Chondrocyte (in vitro differentiated cells): ENCODE results near the gene ATOX1. TPM values are rescaled to one million over a fixed set of nuclear protein-coding genes. Genes with fewer than 3 reads are reported as not detected.
A peak's percentile ranks its signal among the peaks of the same experiment; 100 is the strongest.

ENCODE experiments used
- DNase-seq: peaks from one replicate; pipeline ENCODE4 v3.0.0; 2021; ENCODE audit warnings: mixed read lengths, low spot score
- H3K27ac Mint-ChIP-seq: one replicate; pipeline ENCODE4 v1.8.0; 2021; ENCODE audit warnings: mild to moderate bottlenecking, moderate library complexity, mixed read lengths; ENCODE audit not compliant: unreplicated experiment
- H3K27me3 Mint-ChIP-seq: 2 replicates; pipeline ENCODE4 v1.8.0; 2021; ENCODE audit warnings: low read depth, mixed read lengths
- H3K36me3 Mint-ChIP-seq: 2 replicates; pipeline ENCODE4 v1.8.0; 2021; ENCODE audit warnings: low read depth, mixed read lengths
- H3K4me1 Mint-ChIP-seq: 2 replicates; pipeline ENCODE4 v1.8.0; 2021; ENCODE audit warnings: low read depth, mild to moderate bottlenecking, mixed read lengths
- H3K4me3 Mint-ChIP-seq: one replicate; pipeline ENCODE4 v1.8.0; 2021; ENCODE audit warnings: mild to moderate bottlenecking, moderate library complexity, mixed read lengths; ENCODE audit not compliant: unreplicated experiment
- H3K9me3 Mint-ChIP-seq: 2 replicates; pipeline ENCODE4 v1.8.0; 2021; ENCODE audit warnings: low read depth, mixed read lengths
- CTCF ChIP-seq: fragments of 200-600 bp; sonication (generic); IDR thresholded peaks from 2 replicates; pipeline ENCODE4 v1.5.0; 2021; ENCODE audit warnings: antibody characterized with exemption, mild to moderate bottlenecking, moderate library complexity
- total RNA-seq: library from RNA; stranded (reverse); gene quantifications from 3 replicates; pipeline ENCODE4 v1.2.1, GENCODE V29; 2021

Gene ATOX1
- total RNA-seq, 1 donor from 2014 or later: 128 TPM

GRCh38 chr5:151772846-151773561 is 14.6 kb upstream of the ATOX1 start:
- peak overlapping the region; percentile 89 for H3K27ac Mint-ChIP-seq

DNA sequence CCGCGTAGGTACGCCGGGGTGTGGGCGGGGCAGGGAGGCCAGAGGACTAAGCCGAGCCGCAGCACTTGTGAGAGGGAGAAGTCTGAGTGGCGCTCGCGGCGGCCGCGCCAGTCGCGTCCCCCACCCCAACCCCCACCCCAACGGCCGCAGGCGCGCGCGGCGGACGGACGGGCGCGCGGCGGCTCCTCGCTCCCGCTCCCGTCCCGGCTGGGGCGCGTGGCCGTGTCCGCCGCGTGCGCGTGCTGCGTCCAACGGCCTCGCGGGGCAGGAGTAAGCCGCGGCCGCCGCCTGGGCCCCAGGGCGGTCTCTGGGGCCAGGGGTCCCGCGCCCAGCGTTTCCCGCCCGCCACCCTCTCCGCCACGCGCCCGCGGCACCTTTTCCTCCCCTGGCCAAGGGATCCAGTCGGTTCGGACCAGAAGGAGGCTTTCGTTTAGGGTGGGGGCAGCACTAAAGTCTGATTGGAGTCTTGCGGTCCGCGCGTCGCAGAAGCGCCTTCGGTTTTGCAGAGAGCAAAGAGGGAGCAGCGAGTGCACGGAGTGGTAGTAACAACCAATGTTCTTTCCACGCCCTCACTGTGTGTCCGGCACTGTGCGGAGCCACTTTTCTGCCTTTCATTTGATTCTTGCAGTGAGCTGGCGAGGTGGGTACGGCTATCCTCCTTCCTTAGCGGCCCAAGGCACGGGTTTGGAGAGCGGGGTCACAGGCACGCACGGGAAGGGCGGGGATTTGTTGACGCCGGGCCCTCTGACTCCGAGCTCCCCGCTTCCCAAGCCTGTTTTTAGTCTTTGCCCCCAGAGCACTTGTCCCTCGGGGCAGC is 13.8 kb upstream of the ATOX1 start:
- DNase-seq: no peak
- TF ChIP-seq CTCF: no peak
- Mint-ChIP-seq H3K27ac (peak overlapping the region; percentile 89), H3K4me1 (peaks cover 43% of the 10 kb centered on the region), H3K27me3 (no peaks in the 10 kb centered on the region), H3K9me3 (no peaks in the 10 kb centered on the region), H3K4me3 (peak overlapping the region; percentile 87), H3K36me3 (peaks cover 1% of the 10 kb centered on the region)

More at GRCh38 chr5:151772846-151773561, 14.6 kb upstream of the ATOX1 start:
- H3K4me1 Mint-ChIP-seq: peaks cover 51% of the 10 kb centered on the region
- TF ChIP-seq CTCF: no peak
- peaks cover 1% of the 10 kb centered on the region for H3K36me3 Mint-ChIP-seq
- no peak for DNase-seq
- peak overlapping the region; percentile 87 for H3K4me3 Mint-ChIP-seq
- H3K27me3 Mint-ChIP-seq: no peaks in the 10 kb centered on the region
- H3K9me3 Mint-ChIP-seq: no peaks in the 10 kb centered on the region

DNA sequence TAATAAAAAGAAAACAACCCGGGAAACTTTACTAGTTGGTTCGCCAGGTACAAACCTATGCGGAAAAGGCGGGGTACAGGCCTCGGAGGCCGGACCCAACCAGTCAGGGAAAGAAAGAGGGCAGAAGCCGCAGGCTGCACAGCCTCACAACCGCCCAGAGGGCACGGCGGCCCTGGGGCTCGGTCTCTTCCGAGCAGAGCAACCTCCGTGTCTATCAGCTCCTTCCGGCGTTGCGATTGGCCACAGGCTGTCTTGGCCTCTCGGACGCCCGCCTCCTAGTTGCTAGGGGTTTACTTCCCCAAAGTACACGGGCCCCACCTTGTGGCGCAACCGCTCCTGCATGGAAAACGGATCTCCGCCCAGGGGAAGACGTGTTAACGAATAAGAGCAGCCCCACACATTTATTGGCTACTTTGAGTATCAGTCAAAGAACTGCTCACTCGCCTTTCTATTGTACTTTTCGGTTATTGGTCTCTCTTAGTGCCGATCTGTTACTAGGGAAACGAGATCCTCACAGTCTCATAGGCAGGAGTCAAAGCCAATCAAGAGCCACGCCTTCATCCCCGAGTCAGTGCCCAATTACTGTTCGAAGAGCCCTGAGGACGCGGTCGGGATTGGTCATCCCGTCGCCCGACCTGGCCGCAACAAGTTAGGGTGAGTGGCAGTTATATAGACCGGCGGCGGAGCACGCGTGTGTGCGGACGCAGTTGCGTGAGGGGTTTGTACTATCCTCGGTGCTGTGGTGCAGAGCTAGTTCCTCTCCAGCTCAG is 13.0 kb upstream of the ATOX1 start, which contains the start of gene G3BP1:
Gene G3BP1, plus strand, starts transcription at position 696 of the 770 bp plus-strand sequence. CDS start 14,667 bp downstream, outside the sequence.
- peak within 1 kb of the TSS; percentile 87 for H3K4me3 Mint-ChIP-seq
- TF ChIP-seq CTCF: peak; percentile 80

DNA sequence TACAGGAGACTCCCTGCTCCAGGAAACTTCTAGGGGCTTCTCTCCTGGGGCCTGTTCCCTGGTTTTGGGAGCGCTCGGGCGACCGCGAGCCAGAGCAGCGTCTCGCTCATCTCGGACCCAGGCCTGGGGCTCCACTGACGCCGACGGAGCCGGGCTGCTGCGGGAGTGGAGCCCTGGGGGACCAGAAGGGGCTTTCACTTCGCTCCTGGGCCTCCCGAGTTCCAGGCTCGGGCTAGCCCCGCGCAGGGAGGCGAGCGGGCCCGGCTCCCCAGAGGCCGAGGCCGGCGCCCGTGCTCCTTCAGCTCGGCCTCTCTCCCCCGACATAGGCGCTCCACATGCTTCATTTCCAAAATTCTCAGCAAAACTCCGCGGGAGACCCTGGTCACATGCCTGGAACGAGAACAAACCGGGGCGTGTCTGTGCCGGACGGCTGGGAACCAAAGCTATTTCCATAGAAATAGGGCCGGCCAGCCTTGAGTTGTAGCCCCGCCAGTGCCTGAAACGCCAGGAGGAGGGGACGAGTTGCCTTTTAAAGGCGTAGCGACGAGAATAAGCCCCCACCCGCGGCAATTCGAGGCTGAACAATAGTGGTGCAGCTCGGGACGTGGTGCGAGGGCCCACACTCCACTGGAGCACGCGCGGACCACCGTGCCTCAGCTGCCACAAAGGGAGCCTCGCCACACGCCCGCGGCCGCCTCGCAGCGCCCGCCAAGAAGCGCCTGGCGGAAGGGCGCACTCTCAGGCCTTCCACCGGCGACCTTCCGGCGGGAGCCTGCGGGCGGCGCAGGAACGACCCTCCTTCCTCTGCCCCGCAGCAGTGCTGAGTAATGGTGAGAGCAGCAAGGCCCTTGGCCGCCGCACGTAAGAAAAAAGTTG is 12.2 kb upstream of the ATOX1 start:
- Mint-ChIP-seq H3K9me3 (no peaks in the 10 kb centered on the region), H3K36me3 (no peaks in the 10 kb centered on the region), H3K4me1 (peaks cover 30% of the 10 kb centered on the region), H3K27me3 (no peaks in the 10 kb centered on the region), H3K27ac (no peak overlapping the region), H3K4me3 (no peak overlapping the region)
- no peak for TF ChIP-seq CTCF
- DNase-seq: peak; percentile 91

More for the DNA sequence above, 13.0 kb upstream of the ATOX1 start, which contains the start of gene G3BP1:
- Mint-ChIP-seq H3K27me3 (no peaks in the 10 kb centered on the region), H3K27ac (peak within 1 kb of the TSS; percentile 89), H3K9me3 (no peaks in the 10 kb centered on the region), H3K4me1 (peaks cover 38% of the 10 kb centered on the region), H3K36me3 (no peaks in the 10 kb centered on the region)
- DNase-seq: peak; percentile 100
